DOHH2 (cell line): Measurements from ENCODE around the gene FSD1.

ENCODE experiments used
- H3F3A ChIP-seq: fragments of 200-600 bp; sonication (generic), shearing (Covaris generic); 2 replicates; pipeline ENCODE4 v1.6.0; 2016; ENCODE audit warnings: antibody characterized with exemption, mild to moderate bottlenecking; ENCODE audit not compliant: control insufficient read depth, insufficient read depth
- H3K27ac ChIP-seq: fragments of 200-600 bp; sonication (generic); 2 replicates; pipeline ENCODE4 v1.5.1; 2014; ENCODE audit warnings: low read depth, mild to moderate bottlenecking, low read length, moderate library complexity
- H3K27me3 ChIP-seq: fragments of 200-600 bp; sonication (generic); 2 replicates; pipeline ENCODE4 v1.6.1; 2014; ENCODE audit warnings: mild to moderate bottlenecking, low read length, mixed read lengths; ENCODE audit not compliant: control insufficient read depth
- H3K36me3 ChIP-seq: fragments of 200-600 bp; sonication (generic); 2 replicates; pipeline ENCODE4 v1.6.1; 2014; ENCODE audit warnings: mild to moderate bottlenecking, low read length, moderate library complexity, mixed read lengths; ENCODE audit not compliant: control insufficient read depth
- H3K4me1 ChIP-seq: fragments of 200-600 bp; sonication (generic); 2 replicates; pipeline ENCODE4 v1.6.1; 2014; ENCODE audit warnings: mild to moderate bottlenecking, low read length, mixed read lengths; ENCODE audit not compliant: control insufficient read depth
- H3K4me2 ChIP-seq: fragments of 200-600 bp; sonication (generic); 2 replicates; pipeline ENCODE4 v1.6.0; 2014; ENCODE audit warnings: mild to moderate bottlenecking, low read length, moderate library complexity
- H3K4me3 ChIP-seq: fragments of 200-600 bp; sonication (generic); 2 replicates; pipeline ENCODE4 v1.5.1; 2014; ENCODE audit warnings: mild to moderate bottlenecking, low read length, mixed read lengths
- H3K79me2 ChIP-seq: fragments of 200-600 bp; sonication (generic); 2 replicates; pipeline ENCODE4 v1.6.1; 2014; ENCODE audit warnings: mild to moderate bottlenecking, low read length, mixed read lengths; ENCODE audit not compliant: control insufficient read depth
- H3K9me2 ChIP-seq: fragments of 200-600 bp; sonication (generic); replicated peaks from 2 replicates; pipeline ENCODE4 v1.6.1; 2014; ENCODE audit warnings: mild to moderate bottlenecking, low read length, mixed read lengths; ENCODE audit not compliant: control insufficient read depth
- H3K9me3 ChIP-seq: fragments of 200-600 bp; sonication (generic); 2 replicates; pipeline ENCODE4 v1.6.1; 2014; ENCODE audit warnings: antibody characterized with exemption, low read length, mixed read lengths; ENCODE audit not compliant: control insufficient read depth, insufficient read depth
- H4K20me1 ChIP-seq: fragments of 200-600 bp; sonication (generic); 2 replicates; pipeline ENCODE4 v1.6.0; 2014; ENCODE audit warnings: low read depth, mild to moderate bottlenecking, antibody characterized with exemption, low read length, moderate library complexity; ENCODE audit not compliant: control insufficient read depth, insufficient read depth
- EZH2phosphoT487 ChIP-seq: fragments of 200-600 bp; sonication (generic); IDR thresholded peaks from 2 replicates; pipeline ENCODE4 v1.6.1; 2017; ENCODE audit warnings: borderline replicate concordance, mild to moderate bottlenecking, antibody characterized with exemption, low read length, moderate library complexity, mixed read lengths
- TF ChIP-seq, protein P1 (sequence below): fragments of 200-600 bp; sonication (generic); IDR thresholded peaks from one replicate; pipeline ENCODE4 v1.5.1; 2014; ENCODE audit warnings: antibody characterized with exemption, mild to moderate bottlenecking, low read depth, low read length; ENCODE audit not compliant: poor library complexity, severe bottlenecking

Gene FSD1

DNA sequence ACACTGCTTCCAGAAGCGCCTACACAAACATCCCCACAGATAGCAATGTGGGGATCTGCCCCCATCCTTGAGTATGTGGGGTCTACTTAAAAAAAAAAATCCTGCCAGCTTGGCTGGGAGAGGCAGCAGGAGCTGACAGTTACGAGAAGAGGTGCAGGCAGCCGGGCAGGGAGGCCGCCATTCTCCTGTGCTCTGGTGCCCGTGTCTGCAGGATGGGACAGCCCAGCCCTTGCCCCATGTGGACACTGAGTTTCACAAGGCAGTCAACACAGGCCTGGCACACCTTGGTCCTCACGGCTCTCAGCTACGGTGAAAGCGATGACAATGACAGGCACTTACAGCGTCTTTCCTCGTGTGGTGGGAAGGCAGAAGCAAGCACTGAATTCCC, 62.9 kb downstream of the FSD1 start:
- 0 out of 2 replicates have a peak, but pooled peaks cover 3% of the 10 kb centered on the region for H3F3A ChIP-seq
- peaks cover 37% of the 10 kb centered on the region for H3K79me2 ChIP-seq
- TF ChIP-seq EZH2phosphoT487, result no peak
- TF ChIP-seq, protein P1, sequence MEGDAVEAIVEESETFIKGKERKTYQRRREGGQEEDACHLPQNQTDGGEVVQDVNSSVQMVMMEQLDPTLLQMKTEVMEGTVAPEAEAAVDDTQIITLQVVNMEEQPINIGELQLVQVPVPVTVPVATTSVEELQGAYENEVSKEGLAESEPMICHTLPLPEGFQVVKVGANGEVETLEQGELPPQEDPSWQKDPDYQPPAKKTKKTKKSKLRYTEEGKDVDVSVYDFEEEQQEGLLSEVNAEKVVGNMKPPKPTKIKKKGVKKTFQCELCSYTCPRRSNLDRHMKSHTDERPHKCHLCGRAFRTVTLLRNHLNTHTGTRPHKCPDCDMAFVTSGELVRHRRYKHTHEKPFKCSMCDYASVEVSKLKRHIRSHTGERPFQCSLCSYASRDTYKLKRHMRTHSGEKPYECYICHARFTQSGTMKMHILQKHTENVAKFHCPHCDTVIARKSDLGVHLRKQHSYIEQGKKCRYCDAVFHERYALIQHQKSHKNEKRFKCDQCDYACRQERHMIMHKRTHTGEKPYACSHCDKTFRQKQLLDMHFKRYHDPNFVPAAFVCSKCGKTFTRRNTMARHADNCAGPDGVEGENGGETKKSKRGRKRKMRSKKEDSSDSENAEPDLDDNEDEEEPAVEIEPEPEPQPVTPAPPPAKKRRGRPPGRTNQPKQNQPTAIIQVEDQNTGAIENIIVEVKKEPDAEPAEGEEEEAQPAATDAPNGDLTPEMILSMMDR, result no peak
- peaks cover 44% of the 10 kb centered on the region for H3K4me1 ChIP-seq
- no peak overlapping the region for H3K4me3 ChIP-seq
- H3K36me3 ChIP-seq, result peaks cover 52% of the 10 kb centered on the region
- H3K27me3 ChIP-seq, result no peaks in the 10 kb centered on the region
- H3K9me3 ChIP-seq, result no peaks in the 10 kb centered on the region
- no peaks in the 10 kb centered on the region for H3K9me2 ChIP-seq
- no peak overlapping the region for H3K4me2 ChIP-seq
- H4K20me1 ChIP-seq, result peaks cover 10% of the 10 kb centered on the region
- H3K27ac ChIP-seq, result no peak overlapping the region

DNA sequence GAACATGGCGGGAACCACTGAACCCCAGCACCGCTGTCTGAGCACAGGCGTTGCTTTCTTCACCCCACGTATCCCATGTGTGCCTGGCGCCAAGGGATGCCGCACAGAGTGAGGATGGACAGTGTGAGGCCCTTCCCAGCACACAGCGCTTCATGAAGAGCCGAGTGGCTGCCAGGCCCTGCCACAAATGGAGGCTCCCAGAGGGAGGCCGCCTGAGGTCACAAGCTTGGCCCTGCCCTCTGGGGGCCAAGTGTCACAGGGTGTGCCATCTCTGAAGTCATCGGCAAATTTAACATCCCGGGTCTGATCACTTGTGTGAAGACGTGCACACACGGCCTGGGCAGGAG, 63.4 kb downstream of the FSD1 start:
- Histone ChIP-seq H3K9me3 (no peaks in the 10 kb centered on the region), H3K27me3 (no peaks in the 10 kb centered on the region), H3K79me2 (peaks cover 41% of the 10 kb centered on the region), H3K4me3 (no peak overlapping the region), H3K4me1 (peaks cover 46% of the 10 kb centered on the region), H4K20me1 (peaks cover 10% of the 10 kb centered on the region), H3K36me3 (peaks cover 47% of the 10 kb centered on the region), H3K27ac (peak overlapping the region; percentile 82; the same call in 1 of the 2 replicates), H3K4me2 (no peak overlapping the region), H3F3A (0 out of 2 replicates have a peak, but pooled peaks cover 3% of the 10 kb centered on the region), H3K9me2 (no peaks in the 10 kb centered on the region)
- TF ChIP-seq EZH2phosphoT487, result no peak
- TF ChIP-seq, protein P1, result no peak

DNA sequence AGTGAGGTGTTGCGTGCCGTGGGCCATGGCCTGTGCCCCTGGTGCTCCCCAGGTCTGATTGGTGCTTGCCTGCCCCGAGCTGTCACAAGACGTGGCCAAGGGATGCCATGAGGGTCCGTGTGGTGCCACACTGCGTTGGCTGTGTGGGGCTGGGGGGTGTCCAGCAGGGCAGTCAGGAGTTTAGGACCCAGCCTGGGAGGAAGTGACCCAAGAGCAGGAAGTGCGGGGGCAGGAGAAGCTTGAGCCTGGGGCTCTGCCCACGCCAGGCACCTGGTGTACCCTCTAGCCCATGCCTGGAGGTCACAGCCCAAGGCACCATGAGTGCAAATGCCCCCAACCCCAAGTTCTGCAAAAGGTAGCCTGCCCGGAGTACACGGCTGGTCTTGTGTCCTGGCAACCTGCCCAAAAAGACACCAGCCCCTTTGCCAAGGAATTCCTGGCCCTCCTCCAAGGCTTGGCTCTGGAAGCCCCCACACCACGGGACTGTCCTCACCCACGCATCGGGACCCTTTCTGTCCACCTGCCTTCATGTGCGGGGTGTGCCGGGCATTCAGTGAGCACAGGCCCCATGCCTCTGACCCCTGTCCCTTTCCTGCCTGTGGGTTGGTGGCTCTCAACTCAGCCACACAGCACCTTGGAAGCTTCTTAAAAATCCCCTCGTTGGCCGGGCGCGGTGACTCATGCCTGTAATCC, 63.9 kb downstream of the FSD1 start:
- Histone ChIP-seq H4K20me1 (peaks cover 10% of the 10 kb centered on the region), H3K27ac (peak overlapping the region; percentile 82), H3K4me2 (peak overlapping the region; percentile 70)

More for the DNA sequence above, 63.9 kb downstream of the FSD1 start:
- Histone ChIP-seq H3K36me3 (peaks cover 42% of the 10 kb centered on the region), H3K27me3 (no peaks in the 10 kb centered on the region), H3K79me2 (peaks cover 47% of the 10 kb centered on the region), H3F3A (0 out of 2 replicates have a peak, but pooled peaks cover 3% of the 10 kb centered on the region), H3K4me1 (peaks cover 46% of the 10 kb centered on the region), H3K9me3 (no peaks in the 10 kb centered on the region), H3K9me2 (no peaks in the 10 kb centered on the region), H3K4me3 (no peak overlapping the region)
- no peak for TF ChIP-seq EZH2phosphoT487
- TF ChIP-seq, protein P1, result no peak
